Left ventricle myocardium superior (tissue), 1 donor: Measurements from ENCODE around the gene C22orf42. TPM values are rescaled to one million over a fixed set of nuclear protein-coding genes. Genes with fewer than 3 reads are reported as not detected.
A peak's percentile ranks its signal among the peaks of the same experiment; 100 is the strongest.
"Not testable (repeated sequence)": the region's sequence is repeated elsewhere in the genome, so short reads cannot be mapped to it uniquely, and the experiment has no call there.

Experiments
- ATAC-seq: fragments of 200-7000 bp; cut with Tn5 transposase; one replicate; pipeline ENCODE4 v1.9.1; 2020; ENCODE audit warnings: mild to moderate bottlenecking, moderate library complexity
- DNase-seq: peaks from one replicate; pipeline ENCODE4 v3.0.0-alpha.2; 2020
- intact Hi-C: fragments of 100-400 bp; cut with micrococcal nuclease; formaldehyde crosslinking; loops from one replicate; pipeline ENCODE4 v1.11.0; 2022
- total RNA-seq: library from RNA; stranded (reverse); fragmentation: NEBNext Ultra II Directional; extraction: Animal tissue kit (Norgen Biotek cat#: 25700); gene quantifications from one replicate; pipeline ENCODE4 v1.2.1, GENCODE V29; 2021
- donor health status: DM: no; HTN: yes; CAD: no; lungs with severe emphysema.

The C22orf42 gene
- total RNA-seq, 1 donor from 2014 or later = not detected

DNA sequence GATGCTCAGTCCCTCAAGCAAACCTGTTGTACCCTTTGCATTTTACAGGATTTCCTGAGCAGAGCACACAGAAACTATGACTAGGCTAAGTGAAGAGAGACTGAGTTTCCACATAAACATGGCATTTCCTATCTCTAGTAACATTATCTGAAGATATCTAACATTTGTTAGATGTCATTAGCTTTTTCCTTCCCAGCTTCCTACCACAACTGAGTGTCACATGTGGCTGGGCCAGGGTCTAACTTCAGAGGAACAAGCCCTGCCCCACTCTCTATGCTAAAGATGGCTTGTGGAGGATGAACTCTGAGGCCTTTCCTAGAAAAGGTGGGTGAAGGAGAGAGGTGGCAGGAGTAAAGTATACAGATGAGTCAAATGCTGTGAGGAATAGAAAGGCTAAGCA lies 16.5 kb downstream of the C22orf42 start:
- ATAC-seq (no peak), DNase-seq (no peak)
- intact Hi-C loops = no loop called here

- DNase-seq, intact Hi-C loops: not testable (repeated sequence)
- ATAC-seq = peak; percentile 64
Observed at GRCh38 chr22:32140688-32141087, 18.4 kb downstream of the C22orf42 start.

DNA sequence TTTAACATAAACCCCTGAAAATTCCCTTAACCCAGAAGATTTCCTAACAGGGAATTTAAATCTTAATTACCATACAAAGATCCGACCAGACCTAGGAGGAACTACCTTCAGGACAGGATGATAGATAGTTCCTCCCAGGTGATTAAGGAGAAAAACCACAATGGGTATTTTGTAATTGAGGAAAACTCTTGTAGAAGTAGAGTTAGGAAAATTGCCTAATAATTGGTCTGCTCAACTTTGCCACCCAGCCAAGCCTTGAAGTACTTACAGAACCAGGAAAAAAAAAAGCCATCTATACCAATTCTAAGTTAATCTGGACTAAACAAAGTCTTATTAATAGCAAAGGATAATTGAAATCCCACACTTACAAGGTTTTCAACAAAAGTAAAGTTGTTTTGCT lies 20.5 kb downstream of the C22orf42 start:
- intact Hi-C loops, DNase-seq, ATAC-seq: not testable (repeated sequence)

- intact Hi-C loops, DNase-seq: not testable (repeated sequence)
- ATAC-seq = peak; percentile 15
Observed at GRCh38 chr22:32137731-32138324, 21.3 kb downstream of the C22orf42 start.

DNA sequence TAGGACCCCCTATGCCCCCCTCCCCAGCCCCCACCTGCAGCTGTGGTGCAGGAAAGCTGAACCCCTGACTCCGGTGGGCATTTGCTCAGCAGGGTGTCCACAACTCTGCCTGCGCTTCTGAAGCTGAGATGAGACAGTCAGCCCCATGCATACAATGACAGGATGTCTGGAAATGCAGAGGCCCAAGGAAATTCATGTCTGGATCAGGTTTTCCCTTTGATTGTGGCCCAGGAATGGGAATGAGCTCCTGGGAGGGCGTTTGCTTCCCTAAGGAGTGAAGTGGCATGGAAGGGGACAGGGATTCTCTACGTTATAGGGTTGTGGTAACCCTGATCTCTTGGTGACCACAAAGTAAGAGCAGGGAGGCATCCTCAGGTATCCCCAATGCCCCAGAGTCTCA lies 22.2 kb downstream of the C22orf42 start:
- intact Hi-C loops, ATAC-seq, DNase-seq: not testable (repeated sequence)

GRCh38 chr22:32135958-32136357 lies 23.1 kb downstream of the C22orf42 start:
- peak; percentile 33 for ATAC-seq
- DNase-seq, intact Hi-C loops: not testable (repeated sequence)

- DNase-seq, intact Hi-C loops, ATAC-seq: not testable (repeated sequence)
Observed at GRCh38 chr22:32134796-32135195, 24.3 kb downstream of the C22orf42 start.

GRCh38 chr22:32132783-32133182 lies 26.3 kb downstream of the C22orf42 start:
- DNase-seq = no peak
- intact Hi-C loops = no loop called here
- no peak for ATAC-seq

DNA sequence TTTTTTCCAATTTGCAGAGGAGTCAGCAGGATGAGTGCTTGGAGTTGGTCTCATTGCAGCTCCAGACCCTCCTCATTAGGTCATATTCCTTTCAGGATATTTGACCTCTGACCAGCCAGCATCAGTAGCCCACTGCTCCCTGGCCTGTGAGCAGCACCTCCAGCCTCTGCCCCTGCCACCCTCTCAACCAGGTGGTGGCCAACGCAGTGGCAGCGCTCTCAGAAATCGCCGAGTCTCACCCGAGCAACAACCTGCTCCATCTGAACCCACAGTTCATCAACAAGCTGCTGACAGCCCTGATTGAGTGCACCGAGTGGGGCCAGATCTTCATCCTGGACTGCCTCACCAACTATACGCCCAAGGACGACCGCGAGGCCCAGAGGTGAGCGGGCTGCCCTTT lies 27.0 kb downstream of the C22orf42 start:
- intact Hi-C loops = no loop called here
- ATAC-seq = no peak
- no peak for DNase-seq

DNA sequence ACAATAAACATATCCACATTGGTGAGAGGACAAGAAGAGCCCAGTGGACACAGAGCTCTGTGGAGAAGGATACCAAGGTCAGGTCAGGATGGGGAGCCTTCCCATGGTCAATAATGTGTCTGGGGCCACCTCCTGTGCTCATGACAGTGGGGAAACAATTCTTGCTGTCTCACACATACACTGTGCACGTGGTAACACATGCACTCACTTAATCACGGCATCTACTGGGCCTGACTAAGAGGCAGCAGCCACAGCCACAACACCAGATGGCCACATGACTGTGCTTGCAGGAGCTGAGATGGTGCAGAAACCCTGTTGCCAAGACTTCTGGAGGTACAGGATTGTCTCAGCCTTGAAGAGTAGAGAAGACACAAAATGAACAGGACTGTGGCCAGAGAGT lies 28.6 kb downstream of the C22orf42 start:
- ATAC-seq (no peak), DNase-seq (no peak)
- intact Hi-C loops = no loop called here

DNA sequence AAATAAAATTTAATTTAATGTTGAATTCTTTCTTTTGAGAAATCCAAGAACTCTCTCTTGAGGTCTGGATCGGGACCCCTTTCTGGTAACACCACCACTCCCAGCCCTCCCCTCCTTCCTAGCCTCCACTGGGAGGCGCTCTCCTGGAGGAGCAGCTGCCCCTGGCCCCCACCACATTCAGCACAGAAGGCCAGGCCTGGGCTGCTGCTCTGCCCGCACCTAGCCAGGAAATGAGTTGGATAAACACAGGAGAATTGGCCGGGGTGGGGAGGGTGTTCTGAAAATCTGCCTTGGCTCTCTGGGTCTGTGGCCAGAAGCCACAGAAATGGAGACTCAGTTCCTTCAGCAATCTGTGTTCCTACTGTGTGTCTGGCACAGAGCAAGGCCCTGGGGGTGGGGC lies 31.2 kb downstream of the C22orf42 start:
- ATAC-seq (no peak), DNase-seq (no peak)
- intact Hi-C loops = no loop called here

GRCh38 chr22:32123657-32124056 lies 35.4 kb downstream of the C22orf42 start:
- DNase-seq (no peak), ATAC-seq (no peak)
- intact Hi-C loops = no loop called here

DNA sequence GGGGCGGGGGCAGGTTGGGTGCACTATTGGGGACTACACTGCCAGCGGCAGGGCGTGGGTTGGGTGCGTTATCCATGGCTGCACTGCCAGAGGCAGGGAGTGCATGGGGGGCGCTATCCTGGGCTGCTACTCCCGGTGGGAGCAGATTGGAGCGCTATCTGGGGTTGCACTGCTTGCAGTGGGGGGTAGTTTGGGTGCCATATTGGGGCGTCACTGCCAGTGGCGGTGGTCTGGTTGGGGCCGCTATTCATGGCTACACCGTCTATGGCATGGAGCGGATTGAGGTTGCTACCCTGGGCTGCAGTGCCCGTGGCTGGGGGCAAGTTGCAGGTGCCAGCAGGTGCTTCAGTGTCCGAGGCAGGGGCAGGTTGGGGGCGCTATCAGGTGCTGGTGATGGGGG lies 36.2 kb downstream of the C22orf42 start:
- DNase-seq (no peak), ATAC-seq (no peak)
- intact Hi-C loops = no loop called here

DNA sequence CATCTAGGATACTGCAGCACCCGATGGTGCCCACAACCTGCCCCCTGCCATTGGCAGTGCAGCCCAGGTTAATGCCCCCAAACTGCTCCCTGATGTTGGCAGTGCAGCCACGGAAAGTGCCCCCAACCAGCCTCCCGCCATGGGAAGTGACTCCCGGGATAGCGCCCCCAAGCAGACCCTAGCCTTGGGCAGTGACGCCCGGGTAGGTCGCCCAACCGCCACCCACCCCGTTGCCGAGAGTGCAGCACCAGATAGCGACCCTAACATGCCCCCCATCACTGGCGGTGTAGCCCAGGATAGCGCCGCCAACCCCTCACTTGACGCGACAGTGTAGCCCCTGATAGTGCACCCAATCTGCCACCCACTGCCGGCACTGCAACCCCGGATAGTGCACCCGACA lies 38.5 kb downstream of the C22orf42 start:
- no peak for ATAC-seq
- DNase-seq = no peak
- intact Hi-C loops = no loop called here

DNA sequence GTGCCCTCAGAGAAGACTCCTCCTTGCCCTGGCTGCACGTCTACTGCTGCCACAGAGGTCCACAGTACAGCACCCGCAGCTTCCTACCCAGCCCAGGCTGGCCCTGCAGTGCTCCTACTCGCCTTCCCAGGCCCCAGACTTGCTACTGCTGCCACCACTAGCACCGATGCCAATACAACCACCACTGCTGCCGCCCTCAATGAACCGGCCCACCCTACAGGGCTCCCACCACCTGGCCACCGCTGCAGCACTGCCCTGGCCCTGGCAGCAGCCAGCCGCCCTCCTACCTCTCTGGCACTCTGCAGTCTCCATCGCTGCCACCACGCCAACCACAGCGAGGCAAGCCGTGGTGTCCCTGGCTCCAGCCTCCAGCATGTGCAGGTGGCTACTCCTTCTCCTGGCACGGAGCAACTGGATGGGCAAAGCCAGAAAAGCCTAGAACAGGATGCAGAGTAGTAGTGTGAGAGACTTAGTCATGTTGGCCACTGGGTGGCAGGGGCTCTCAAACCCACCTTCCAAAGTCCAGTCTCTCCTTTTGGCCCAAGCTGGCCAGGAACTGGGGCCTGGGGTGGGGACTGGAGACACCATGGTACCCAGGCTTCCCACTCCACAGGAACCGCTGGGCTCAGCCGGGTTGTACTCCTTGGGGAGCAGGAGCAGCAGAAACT lies 39.4 kb downstream of the C22orf42 start:
- intact Hi-C loops = no loop called here
- ATAC-seq (peak; percentile 25), DNase-seq (no peak)

- ATAC-seq = no peak
- DNase-seq = no peak
- intact Hi-C loops = no loop called here
Observed at GRCh38 chr22:32112380-32112779, 46.7 kb downstream of the C22orf42 start.

- DNase-seq = no peak
- intact Hi-C loops = no loop called here
Observed at GRCh38 chr22:32106930-32107329, 52.2 kb downstream of the C22orf42 start.

GRCh38 chr22:32103658-32104315 lies 55.3 kb downstream of the C22orf42 start:
- intact Hi-C loops = no loop called here
- ATAC-seq (no peak), DNase-seq (no peak)

More at GRCh38 chr22:32106930-32107329, 52.2 kb downstream of the C22orf42 start:
- ATAC-seq = no peak

DNA sequence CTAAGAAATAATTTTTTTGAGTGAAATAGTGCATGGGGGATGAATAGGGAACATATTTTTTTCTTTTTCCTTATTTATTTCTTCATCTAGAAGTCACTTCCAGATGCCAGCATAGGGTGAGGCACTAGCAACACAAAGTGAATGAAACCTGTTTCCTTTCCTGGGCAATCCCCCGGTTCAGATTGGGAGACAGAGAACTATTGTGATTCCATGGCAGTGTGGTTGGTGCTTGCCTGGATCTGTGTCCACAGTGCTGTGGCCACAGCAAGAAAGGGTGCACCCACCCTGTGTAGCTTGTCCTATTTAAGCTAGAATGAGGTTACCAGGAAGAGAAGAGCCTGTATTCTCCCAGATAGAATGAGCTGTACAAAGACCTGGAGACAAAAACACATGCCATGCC lies 58.4 kb downstream of the C22orf42 start:
- DNase-seq (no peak), ATAC-seq (no peak)
- intact Hi-C loops = no loop called here
